RPMI8226 (cell line): ENCODE data around the gene MKX.

ENCODE experiments used
- DNase-seq: peaks from one replicate; pipeline ENCODE4 v3.0.0-alpha.2; 2015

Gene MKX

DNA sequence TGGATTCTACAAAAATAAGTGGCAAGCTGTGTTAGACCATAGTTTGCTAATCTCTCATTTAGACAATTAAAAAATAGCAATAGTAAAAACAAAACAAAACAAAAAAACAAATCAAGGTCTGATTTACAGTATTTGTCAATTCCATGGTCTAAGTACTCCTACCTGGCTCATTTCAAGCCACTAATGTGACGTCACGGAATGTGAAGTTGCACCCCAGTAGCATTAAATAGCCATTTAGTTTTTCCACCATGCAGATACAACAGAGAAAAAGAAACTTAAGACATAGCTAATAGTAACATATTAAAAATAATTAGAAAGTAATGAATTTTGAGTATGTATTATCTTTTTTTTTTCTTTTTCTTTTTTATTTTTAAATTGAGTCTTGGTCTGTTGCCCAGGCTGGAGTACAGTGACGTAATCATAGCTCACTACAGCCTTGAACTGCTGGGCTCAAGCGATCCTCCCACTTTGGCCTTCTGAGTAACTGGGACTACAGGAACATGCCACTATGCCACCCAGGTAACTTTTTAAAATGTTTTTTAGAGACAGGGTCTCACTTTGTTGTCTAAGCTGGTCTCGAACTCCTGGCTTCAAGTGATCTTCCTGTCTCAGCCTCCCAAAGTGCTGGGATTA, 101.2 kb downstream of the MKX start:
- no peak for DNase-seq

DNA sequence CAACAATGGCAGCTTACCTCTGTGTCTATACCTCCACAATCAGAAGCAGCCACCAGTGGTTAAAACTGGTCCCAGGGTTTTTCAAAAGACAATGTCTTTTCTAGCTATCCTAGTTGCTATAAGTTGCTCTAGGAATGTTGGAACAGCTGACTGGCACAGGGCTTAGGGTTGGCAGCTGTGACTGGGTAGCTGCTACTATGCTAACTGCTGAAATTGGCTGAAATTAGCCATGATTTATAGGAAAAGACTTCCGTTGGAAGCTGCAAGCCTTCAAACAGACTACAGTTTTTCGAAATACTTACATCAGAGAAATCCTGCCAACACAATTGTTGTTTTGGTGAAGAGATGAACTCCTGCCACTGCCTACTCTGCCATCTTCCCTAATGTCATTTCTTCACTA, 102.3 kb downstream of the MKX start:
- no peak for DNase-seq

DNA sequence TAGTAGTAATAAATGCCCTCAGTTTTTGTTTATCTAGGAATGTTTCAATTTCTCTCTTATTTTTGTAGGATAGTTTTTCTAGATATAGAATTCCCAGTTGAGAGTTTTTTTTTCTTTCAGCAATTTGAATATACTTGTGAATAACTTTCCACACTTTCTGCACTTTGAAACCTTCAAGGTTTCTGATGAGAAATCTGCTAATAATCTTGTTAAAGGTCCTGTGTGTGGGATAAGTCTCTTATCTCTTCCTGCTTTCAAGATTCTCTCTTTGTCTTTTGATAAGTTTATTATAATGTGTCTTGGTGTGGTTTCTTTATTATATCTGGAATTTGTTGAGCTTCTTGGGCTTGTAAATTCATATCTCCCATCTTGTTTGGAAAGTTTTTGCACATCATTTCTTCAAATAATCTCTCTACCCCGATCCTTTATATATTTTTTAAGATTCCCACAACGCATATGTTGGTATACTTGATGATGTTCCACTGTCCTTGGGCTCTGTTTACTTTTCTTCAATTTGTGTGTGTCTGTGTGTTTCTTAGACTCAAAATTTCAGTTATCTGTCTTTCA, 103.5 kb downstream of the MKX start:
- no peak for DNase-seq

- no peak for DNase-seq
These were observed 107.4 kb downstream of the MKX start for GRCh38 chr10:27638071-27638750.

GRCh38 chr10:27637601-27638000, 108.0 kb downstream of the MKX start:
- DNase-seq: no peak

- no peak for DNase-seq
These were observed 108.8 kb downstream of the MKX start for GRCh38 chr10:27636816-27637215.

- no peak for DNase-seq
These were observed 109.8 kb downstream of the MKX start for GRCh38 chr10:27635699-27636270.

DNA sequence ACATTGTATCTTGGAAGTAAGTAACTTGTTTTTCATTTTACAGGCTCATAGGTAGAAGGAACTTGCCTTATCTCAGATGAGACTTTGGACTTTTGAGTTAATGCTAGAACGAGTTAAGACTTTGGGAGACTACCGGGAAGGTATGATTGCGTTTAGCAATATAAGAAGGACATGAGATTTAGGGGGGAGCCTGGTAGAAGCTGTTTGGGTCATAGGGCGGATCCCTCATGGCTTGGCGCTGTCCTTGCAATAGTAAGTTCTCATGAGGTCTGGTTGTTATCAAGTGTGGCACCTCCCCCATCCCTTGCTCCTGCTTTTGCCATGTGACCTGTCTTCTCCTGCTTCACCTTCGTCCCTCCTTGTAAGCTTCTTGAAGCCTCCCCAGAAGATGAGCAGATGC, 110.3 kb downstream of the MKX start:
- DNase-seq: no peak

DNA sequence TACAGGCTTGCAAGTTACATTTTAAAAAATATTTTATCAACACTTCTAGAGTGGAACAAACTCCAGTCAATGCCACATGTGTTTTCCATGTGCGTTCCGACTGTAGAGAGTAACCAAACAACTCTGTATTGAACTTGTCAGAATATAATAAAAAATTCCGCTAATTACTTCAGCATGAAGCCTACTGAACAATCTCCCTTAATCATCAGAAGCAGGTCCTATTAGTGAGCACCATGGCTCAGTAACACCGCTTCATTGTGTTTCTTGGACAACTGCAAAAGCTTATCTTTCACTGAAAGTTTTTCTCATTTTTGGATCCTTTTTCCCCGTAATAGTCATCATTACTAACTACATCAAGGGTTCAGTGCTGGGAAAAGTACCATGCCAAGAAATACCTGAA, 117.0 kb downstream of the MKX start:
- DNase-seq: no peak

- DNase-seq: no peak
These were observed 118.7 kb downstream of the MKX start for GRCh38 chr10:27626890-27627289.

DNA sequence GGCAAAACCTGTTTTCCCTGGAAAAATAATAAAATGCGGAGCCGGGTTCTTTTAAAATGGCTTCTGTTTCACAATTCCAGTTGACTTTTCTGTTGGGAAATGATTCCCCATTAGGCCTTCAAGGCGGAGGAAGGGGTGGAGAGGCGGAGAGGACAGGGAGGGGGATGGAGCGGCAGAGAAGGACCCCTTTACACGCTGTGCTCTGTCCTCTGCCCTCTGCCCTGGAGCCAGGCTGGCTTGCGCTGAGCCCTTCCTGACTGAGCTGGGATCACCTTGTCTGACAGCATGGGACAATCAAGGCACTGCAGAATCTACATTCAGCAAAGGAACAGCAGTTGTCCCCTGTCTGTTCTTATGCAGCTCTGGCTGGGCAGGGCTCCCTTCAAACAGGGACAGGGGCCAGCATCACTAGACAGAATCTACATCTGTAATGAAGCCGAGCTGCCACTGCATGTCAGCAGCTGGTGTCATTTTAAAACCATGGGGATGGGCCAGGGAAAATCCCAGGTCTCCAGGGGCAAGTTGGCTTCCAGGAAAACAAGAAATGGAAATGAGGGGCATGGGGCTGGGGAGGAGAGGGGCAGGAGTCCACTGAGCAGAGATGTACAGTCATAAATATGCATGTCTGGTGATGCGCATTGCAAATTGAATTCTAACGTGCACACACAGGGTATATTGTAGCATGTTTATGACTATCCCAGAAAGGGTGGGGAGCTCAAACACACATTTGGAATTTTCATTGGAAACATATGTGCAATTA, 120.0 kb downstream of the MKX start:
- no peak for DNase-seq

DNA sequence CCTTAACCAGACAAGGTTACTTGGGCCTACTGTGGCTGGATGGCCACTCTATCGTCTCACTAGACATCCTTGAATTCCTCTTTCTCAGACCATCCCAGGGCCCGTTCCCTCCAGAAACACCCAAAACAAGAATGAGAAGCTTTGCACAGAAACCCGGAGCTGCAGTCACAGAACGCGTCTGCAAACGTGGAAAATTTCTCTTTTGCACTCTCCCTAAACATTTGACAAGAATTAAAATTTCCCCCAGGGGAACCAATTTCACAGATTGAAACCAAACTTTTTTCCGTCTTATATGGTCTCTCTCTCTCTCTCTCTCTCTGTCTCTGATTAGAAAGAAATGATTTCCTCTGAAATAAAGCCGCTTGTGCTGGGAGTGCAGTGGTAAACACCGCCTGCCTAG, 120.7 kb downstream of the MKX start:
- DNase-seq: no peak
